ENCODE results near the gene CEP44. TPM values are rescaled to one million over a fixed set of nuclear protein-coding genes. Genes with fewer than 3 reads are reported as not detected.
"Not testable (repeated sequence)": the region's sequence is repeated elsewhere in the genome, so short reads cannot be mapped to it uniquely, and the experiment has no call there.

CEP44 gene
- total RNA-seq, 1 experiment from 2014 or later = 21.1 TPM

DNA sequence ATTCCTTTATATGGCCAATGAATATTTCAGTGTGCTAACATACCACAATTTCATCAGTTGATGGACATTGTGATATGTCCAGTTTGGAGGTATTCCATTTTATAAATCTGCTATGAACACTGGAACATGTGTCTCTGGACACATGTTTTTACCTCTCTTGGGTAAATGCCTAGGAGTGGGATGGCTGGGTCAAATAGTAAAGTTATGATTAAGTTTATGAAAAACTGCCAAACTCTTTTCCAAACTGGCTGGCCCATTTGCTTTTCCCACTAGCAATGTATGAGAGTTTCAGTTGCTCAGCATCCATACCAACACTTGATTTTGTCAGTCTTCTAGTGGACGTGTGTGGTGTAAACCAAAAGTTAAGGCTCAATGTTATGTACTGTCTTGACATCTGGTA lies 40.5 kb downstream of the CEP44 start:
- DNase-seq (ENCODE audit: low read depth) = no peak

DNA sequence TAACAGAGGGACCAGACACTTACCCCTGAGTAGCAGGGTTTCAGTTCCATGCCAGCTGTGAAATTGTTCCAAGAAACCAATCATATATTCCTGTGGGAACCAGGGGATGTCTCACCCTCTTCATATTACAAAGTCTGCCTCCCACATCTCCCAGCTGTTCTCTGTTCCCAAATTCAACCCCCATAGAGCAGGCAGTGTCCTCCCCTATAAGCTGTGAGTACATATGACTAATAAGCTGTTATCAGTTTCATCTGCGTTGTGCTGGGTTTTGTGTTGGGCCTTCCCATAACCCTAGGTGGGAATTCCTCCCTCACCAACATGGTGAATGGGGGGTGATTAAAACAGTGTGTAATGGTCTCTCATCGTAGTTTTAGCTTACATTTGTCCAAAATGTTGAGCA lies 41.0 kb downstream of the CEP44 start:
- DNase-seq (ENCODE audit: low read depth) = peak; percentile 26

DNA sequence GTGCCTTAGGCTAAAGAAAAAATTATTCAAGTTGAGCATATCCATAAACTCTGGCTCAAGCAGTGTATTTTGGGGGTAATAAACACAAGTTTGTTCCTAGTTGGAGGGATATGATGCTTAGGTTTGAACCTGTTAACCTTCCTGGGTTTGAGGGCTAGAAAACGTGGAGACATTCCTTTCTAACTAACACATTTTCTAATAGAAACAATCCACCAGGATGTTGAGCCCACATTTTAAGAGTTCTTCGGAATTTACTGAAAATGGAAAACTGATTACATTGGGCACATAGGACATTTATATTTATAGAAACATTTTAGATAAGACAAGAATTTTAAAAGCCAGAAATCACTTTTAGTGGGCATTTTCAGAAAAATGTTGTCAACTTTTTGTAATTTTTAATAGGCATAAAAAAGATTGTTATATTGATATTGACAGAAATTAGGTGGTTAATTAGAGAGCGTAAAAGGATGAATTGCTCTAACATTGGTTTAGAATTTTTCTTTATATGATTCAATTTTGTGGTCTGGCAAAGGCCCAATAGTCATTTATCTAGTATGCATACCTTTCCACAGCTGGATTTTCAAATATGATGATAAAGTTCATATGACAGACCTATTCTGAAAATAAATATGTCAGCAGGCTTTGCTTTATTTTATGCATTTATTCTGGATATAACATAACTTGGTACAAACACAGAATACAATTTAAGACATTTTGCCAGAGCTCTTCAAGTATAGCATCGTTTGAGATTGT lies 49.2 kb downstream of the CEP44 start:
- DNase-seq (ENCODE audit: low read depth) = no peak

DNA sequence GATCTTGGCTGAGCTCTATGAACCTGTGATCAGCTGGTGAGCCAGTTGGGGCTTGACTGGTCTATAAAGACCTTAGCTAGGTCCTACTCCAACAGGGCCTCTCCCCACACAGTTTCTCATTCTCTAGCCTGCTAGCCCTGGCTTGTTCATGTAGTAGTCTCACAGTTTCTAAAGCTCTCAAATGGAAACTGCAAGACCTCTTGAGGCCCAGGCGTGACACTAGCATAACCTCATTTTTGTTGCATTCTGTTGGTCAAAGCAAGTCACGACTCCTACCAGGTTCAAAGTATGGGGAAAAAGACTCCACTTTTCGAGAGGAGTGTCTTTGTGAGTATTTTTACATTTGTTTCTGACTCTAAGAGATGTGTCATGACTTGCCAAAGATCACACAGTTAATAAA lies 50.9 kb downstream of the CEP44 start:
- no peak for DNase-seq (ENCODE audit: low read depth)

DNA sequence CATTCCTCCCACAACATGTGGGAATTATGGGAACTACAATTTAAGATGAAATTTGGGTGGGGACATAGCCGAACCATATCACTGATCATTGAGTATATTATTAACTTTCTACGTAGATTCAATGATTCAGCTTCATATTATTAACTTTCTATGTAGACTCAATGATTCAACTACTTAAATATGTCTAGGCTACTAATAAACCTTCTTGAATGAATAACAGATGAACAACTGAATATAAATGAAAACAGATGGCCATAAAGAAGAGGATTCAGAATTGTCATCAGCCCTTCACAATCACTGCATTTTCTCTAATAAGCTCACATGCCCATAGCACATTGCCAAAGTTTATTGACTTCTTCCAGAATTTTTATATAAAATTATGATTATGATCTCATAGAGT lies 57.0 kb downstream of the CEP44 start:
- no peak for DNase-seq (ENCODE audit: low read depth)

DNA sequence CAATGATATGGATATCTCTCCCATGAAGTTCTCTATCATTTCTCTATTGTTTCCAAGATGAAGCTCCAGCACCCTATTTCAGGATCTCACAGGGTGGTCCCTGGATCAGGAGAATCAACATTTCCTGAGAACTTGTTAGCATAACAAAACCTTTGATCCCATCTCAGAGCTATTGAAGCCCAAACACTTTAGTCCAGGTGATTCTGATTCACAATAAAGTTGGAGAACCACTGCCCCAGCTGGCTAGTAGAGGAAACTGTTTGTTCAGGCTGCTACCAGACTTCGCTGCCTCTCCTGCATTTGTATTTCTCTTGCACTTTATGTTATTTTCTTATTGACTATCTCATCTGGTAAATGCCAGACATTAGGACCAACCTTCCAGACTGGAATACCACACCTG lies 65.4 kb downstream of the CEP44 start:
- DNase-seq (ENCODE audit: low read depth) = no peak

DNA sequence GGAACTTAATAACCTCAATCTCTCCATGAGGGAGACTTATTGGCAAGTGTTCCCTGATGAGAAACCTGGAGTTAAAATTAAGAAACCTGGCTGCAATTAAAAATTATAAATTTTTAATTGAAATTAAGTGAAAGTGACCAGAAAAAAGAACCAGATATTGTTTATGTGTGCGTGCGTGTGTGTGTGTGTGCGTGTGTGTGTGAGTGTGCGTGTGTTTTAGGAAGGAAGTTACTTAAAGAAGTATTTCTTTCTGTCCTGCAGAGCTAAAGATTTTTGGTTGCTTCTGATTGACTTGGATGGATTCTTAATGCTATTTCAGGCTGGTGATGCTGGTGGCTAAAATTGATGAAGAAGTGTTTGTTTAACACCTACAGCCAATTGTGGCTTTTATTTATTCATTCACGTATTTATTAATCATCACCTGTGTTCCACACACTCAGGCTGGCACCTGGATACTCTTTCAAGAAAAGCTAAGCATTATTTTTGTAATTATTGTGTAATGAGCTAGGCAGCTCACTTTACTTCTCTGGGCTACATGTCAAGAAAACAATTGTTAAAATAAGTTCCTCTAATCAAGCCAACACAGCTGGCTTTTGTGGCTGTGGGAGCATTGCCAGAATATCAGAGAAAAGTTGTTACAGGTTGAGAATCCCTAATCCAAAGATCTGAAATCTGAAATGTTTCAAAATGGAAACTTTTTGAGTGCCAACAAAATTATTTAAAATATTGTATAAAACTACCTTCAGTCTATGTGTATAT lies 68.5 kb downstream of the CEP44 start:
- DNase-seq (ENCODE audit: low read depth) = no peak

DNA sequence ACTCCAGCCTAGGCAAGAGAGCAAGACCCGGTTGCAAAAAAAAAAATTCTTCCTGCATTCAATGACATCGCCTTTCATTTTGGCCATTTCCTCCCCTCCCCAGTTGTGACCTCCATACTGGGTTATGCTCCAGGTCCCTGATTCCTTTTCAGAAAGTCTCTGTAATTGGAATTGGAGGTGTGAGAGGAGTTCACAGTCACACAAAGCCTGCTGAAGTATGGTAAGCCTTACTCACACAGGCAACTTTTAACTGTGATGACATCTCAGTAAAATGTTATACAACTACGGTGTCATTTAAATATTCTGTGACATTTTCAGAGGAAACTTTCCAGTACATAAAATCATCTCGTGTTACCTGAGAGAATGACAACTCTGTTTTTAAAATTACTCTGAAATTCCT lies 73.6 kb downstream of the CEP44 start:
- no peak for DNase-seq (ENCODE audit: low read depth)

DNA sequence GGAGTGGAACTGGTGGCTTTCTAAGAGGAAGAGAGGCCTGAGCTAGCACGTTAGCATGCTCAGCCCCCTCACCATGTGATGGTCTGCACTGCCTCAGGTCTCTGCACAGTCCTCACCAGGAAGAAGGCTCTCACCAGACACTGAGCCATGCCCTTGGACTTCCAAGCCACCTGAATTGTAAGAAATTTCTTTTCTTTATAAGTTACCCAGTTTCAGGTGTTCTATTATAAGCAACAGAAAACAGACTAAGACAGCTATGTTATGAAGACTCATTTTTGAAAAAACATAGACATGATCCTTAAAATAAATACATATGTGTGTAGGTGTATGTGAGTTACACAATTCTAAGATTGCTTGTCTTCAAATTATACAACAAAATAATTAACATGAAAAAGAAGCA lies 74.7 kb downstream of the CEP44 start:
- DNase-seq (ENCODE audit: low read depth) = no peak

DNA sequence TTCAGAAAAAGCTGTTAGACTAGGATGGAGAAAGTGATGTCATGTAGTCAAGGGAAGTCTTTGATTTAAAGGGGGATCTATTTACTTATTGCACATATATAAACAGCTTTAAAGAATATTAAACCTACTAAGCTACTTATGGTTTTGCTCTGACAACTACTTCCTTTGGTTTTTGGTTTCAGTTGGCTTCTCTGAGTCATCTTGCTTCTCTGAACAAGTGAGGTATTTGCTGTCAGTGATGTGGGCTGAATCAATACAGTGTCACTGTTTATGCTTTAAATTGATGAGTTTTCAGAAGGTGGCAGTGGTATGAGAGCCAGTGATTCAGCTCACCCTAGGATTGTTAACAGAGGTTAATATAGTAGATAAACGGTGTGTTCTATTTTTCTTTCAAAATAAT lies 75.1 kb downstream of the CEP44 start:
- peak; percentile 28 for DNase-seq (ENCODE audit: low read depth)

DNA sequence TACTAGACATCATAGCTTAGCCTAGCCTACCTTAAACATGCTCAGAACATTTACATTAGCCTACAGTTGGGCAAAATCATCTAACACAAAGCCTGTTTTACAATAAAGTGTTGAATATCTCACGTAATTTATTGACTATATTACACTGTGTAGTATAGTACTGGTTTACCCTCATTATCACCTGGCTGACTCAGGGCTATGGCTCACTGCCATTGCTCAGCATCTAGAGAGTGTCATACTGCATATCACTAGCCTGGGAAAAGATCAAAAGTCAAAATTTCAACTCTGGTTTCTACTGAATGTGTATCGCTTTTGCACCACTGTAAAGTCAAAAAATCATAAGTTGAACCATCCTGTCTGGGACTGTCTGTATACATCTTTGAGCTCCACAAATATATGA lies 78.6 kb downstream of the CEP44 start:
- no peak for DNase-seq (ENCODE audit: low read depth)

DNA sequence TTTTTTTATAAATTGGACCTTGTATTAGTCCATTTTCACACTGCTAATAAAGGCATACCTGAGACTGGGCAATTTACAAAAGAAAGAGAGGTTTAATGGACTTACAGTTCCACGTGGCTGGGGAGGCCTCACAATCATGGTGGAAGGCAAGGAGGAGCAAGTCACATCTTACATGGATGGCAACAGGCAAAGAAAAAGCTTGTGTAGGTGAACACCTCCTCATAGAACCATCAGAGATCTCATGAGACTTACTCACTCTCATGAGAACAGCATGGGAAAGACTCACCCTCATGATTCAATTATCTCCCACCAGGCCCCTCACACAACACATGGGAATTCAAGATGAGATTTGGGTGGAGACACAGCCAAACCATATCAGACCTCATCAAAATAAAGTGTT lies 80.1 kb downstream of the CEP44 start:
- DNase-seq (ENCODE audit: low read depth) = not testable (repeated sequence)

DNA sequence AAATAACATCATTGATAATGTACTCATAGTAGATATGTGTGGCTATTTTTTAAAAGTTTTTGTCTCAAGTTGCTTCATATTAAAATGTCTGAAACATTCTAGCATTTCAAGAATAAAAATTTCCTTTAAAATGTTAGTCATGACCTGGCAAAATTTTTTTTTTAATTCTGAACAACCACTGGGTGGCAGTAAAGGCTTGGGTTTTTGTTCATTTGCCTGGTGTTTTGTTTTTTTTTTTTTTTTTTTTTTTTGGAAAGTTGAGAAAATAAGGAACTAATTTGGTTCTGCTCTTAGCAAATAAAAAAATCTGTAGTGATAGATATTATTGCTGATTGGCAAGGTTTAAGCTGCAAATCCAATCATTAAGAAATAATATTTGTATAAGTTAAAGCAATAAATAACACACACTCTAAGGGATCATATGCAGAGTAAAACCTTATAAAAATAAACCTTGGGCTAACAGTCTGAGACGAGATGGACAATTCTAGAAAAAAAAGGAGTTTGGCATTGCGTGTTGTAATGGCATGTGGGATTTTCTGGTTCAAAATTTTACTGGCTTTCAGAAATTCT lies 81.4 kb downstream of the CEP44 start:
- peak; percentile 27 for DNase-seq (ENCODE audit: low read depth)

DNA sequence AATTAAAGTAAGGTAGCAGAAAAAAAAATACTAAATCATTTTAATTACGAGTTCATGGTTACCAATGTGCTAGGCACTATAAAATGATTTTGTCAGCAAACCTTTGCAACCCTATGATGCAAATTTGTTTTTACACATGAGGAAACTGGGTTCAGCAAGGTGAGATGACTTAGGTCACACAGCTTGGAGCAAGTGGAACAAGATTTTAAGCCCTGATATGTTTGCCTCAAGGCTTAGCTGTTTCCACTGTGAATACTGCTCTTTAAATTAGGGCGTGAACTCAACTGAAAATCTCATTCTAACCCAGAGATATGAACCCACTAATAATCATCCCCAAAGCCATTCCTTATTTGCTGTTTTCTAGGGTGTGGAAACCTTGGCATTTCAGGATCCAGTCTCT lies 86.3 kb downstream of the CEP44 start:
- DNase-seq (ENCODE audit: low read depth) = no peak

DNA sequence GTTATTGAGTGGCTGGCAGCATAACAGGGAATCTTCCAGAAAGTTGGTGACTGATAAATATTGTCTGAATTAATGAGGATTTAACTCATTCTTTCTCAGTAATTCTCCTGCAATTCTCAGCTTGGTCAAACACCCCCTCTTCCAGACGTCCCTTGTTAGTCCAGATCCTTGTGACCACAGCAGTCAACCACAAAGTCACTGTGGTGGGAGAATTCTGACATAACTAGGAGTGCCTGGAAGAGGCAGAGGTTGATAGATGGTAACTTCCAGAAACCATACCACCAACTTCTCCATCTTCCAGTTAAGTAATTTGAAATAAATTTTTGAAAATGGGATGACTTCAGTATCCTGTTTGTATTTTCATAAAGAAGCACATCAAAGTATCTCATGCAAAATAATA lies 90.1 kb downstream of the CEP44 start:
- no peak for DNase-seq (ENCODE audit: low read depth)

DNA sequence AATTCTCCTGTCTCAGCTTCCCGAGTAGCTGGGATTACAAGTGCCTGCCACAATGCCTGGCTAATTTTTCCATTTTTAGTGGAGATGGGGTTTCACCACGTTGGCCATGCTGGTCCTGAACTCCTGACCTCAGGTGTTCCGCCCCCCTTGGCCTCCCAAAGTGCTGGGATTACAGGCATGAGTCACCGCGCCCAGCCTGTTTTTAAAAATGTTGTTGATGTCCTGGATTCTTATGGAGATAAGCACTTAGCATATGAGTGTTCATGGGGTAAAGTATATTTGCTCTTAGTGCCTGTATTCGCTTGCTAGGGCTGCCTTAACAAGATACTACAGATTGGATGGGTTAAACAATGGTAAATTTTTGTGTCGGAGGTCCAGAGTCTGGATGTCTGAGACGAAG lies 91.7 kb downstream of the CEP44 start:
- no peak for DNase-seq (ENCODE audit: low read depth)

DNA sequence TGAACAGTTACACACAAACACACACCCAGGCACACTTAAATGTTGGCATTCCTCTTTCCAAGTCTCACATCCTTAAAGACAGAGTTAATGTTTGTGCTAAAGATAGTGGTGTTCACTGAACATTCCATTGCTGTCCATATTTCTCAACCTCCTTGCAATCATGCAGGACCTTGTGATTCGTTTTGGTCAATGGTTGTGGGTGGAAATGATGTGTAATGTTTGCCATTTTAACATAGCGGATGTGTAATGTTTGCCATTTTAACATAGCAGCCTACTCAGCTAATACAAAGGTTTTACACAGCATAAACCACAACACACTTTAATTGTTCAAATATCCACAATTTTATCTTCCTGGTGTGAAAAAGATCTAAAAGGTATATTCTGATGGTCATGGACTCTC lies 93.9 kb downstream of the CEP44 start:
- no peak for DNase-seq (ENCODE audit: low read depth)

DNA sequence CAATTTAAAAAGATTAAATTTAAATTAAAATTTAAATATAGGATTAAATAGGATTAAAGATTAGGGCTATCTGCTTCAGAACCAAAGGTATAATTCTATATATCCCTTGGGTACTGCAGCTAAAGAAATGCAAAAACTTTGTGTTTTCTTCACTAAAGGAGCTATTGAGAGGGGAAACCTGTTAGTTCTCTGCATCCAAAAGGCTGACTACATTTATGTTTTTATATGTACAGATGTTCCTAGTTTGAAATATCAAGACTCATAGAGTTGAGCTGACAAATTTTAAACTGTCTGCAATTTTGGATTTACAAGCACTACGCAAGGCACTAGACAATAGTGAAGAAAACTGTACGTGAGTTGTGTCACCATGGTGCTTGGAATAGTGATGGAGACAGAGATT lies 95.2 kb downstream of the CEP44 start:
- DNase-seq (ENCODE audit: low read depth) = no peak

DNA sequence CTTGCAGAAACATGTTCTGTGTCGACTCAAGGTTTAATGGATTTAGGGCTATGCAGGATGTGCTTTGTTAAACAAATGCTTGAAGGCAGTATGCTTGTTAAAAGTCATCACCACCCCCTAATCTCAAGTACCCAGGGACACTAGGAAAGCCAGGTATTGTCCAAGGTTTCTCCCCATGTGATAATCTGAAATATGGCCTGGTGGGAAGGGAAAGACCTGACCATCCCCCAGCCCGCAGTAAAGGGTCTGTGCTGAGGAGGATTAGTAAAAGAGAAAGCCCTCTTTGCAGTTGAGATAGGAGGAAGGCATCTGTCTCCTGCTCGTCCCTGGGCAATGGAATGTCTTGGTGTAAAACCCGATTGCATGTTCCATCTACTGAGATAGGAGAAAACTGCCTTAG lies 96.5 kb downstream of the CEP44 start:
- not testable (repeated sequence) for DNase-seq (ENCODE audit: low read depth)

DNA sequence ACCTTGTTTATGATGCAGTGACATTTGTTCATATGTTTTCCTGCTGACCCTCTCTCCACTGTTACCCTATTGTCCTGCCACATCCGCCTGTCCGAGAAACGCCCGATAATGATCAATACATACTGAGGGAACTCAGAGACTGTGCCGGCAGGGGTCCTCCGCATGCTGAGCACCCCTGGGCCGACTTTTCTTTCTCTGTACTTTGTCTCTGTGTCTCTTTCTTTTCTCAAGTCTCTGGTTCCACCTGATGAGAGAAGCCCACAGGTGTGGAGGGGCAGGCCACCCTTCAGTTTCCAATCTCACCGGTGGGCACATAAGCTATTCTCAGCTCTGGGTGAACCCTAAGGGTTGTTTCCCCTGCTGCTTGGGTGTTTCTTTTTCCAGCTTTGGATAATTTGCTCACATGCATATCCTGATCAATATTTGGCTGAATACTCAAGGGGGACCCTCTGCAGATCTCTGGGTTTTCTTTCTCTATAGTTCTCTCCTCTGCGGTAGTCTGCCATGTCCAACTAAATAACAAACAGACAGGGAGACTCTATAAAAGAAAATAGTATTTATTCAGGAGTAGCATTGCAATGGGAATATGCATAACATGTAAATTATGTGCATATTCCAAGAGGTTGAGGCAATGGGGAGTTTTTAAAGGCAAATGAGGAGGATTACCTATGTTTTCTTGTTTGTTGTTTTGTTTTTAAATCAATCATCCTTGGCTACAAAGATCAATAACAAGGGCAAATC lies 97.2 kb downstream of the CEP44 start:
- DNase-seq (ENCODE audit: low read depth) = no peak

DNA sequence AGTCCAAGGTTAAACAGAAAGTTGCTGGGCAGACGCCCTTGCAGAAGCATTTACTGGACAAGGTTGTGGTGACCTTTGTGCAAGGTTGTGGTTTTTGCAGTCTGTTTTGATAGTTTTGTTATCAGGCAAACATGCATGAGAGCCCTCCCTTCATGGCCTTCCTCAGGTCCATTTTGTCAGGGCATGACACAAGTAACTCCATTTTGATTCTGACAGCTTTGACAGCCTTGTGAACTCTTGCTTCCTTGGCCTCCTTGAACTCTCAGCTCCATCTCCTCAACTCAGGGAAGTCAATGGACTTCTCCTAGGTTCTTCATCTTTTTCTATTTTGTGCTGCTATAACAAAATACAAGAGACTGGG lies 97.7 kb downstream of the CEP44 start:
- DNase-seq (ENCODE audit: low read depth) = no peak
